ENCODE data around the gene ISX. TPM values are rescaled to one million over a fixed set of nuclear protein-coding genes. Genes with fewer than 3 reads are reported as not detected.

The ISX gene
- total RNA-seq, 6 experiments from 2014 or later: not detected

- TF ChIP-seq, protein P1, sequence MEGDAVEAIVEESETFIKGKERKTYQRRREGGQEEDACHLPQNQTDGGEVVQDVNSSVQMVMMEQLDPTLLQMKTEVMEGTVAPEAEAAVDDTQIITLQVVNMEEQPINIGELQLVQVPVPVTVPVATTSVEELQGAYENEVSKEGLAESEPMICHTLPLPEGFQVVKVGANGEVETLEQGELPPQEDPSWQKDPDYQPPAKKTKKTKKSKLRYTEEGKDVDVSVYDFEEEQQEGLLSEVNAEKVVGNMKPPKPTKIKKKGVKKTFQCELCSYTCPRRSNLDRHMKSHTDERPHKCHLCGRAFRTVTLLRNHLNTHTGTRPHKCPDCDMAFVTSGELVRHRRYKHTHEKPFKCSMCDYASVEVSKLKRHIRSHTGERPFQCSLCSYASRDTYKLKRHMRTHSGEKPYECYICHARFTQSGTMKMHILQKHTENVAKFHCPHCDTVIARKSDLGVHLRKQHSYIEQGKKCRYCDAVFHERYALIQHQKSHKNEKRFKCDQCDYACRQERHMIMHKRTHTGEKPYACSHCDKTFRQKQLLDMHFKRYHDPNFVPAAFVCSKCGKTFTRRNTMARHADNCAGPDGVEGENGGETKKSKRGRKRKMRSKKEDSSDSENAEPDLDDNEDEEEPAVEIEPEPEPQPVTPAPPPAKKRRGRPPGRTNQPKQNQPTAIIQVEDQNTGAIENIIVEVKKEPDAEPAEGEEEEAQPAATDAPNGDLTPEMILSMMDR (IDR thresholded peaks at IDR 0.05): no peak
- H3K27me3 Mint-ChIP-seq (ENCODE audit: insufficient read depth): no peaks in the 10 kb centered on the region; the same call in 1 of the 2 replicates
- DNase-seq: no peak
- H3K4me3 Mint-ChIP-seq: no peak overlapping the region
- H3K9me3 Mint-ChIP-seq: peaks cover 67% of the 10 kb centered on the region
- H3K27ac Mint-ChIP-seq: no peak overlapping the region
- H3K4me1 Mint-ChIP-seq (ENCODE audit: low read depth): no peaks in the 10 kb centered on the region
- H3K36me3 Mint-ChIP-seq (ENCODE audit: low read depth): no peaks in the 10 kb centered on the region
These were observed 11.9 kb upstream of the ISX start for GRCh38 chr22:35054064-35054463.

DNA sequence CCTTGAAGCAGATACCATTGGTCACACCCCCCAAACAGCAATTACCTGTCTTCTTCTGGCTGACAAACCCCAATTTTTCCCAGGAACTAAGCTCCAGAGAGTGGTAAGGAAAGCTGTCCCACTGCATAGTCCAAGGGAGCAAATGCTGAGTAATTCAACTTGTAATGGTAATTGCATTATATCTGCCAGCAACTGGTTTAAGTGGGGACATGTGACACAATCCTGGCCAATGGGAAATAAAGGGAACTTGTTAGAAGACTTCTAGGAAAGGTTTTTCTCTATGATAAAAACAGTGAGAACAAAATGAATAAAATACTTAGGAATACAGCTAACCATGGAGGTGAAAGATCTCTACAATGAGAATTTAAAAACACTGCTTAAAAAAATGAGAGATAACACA, 9.5 kb upstream of the ISX start:
- Mint-ChIP-seq H3K4me1 (ENCODE audit: low read depth) (no peaks in the 10 kb centered on the region), H3K36me3 (ENCODE audit: low read depth) (no peaks in the 10 kb centered on the region; the same call in 1 of the 2 replicates), H3K4me3 (no peak overlapping the region), H3K27ac (no peak overlapping the region), H3K27me3 (ENCODE audit: insufficient read depth) (no peaks in the 10 kb centered on the region; the same call in 1 of the 2 replicates), H3K9me3 (peaks cover 56% of the 10 kb centered on the region)
- TF ChIP-seq, protein P1 (IDR thresholded peaks at IDR 0.05): no peak
- DNase-seq: no peak

GRCh38 chr22:35057155-35057554, 8.8 kb upstream of the ISX start:
- Mint-ChIP-seq H3K4me1 (ENCODE audit: low read depth) (no peaks in the 10 kb centered on the region), H3K36me3 (ENCODE audit: low read depth) (no peaks in the 10 kb centered on the region; the same call in 1 of the 2 replicates), H3K27ac (no peak overlapping the region), H3K27me3 (ENCODE audit: insufficient read depth) (no peaks in the 10 kb centered on the region), H3K4me3 (no peak overlapping the region), H3K9me3 (peaks cover 56% of the 10 kb centered on the region)
- no peak for DNase-seq
- TF ChIP-seq, protein P1 (IDR thresholded peaks at IDR 0.05): no peak

DNA sequence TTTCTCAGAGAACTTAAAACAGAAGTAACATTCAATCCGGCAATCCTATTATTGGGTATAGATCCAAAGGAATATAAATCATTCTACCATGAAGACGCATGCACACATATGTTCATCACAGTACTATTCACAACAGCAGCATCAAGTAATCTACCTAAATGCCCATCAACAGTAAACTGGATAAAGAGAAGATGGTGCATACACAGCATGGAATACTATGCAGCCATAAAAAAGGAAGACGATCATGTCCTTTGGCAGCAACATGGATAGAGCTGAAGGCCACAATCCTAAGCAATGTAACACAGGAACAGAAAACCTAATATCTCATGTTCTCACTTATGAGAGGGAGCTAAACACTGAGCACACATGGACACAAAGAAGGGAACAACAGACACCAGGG, 6.3 kb upstream of the ISX start:
- no peak overlapping the region for H3K4me3 Mint-ChIP-seq
- DNase-seq: no peak
- H3K9me3 Mint-ChIP-seq: peaks cover 48% of the 10 kb centered on the region
- no peaks in the 10 kb centered on the region; the same call in 1 of the 2 replicates for H3K36me3 Mint-ChIP-seq (ENCODE audit: low read depth)
- TF ChIP-seq, protein P1 (IDR thresholded peaks at IDR 0.05): no peak
- H3K27me3 Mint-ChIP-seq (ENCODE audit: insufficient read depth): no peaks in the 10 kb centered on the region
- no peaks in the 10 kb centered on the region for H3K4me1 Mint-ChIP-seq (ENCODE audit: low read depth)
- H3K27ac Mint-ChIP-seq: no peak overlapping the region

- Mint-ChIP-seq H3K4me1 (ENCODE audit: low read depth) (no peaks in the 10 kb centered on the region), H3K27ac (no peak overlapping the region), H3K36me3 (ENCODE audit: low read depth) (no peaks in the 10 kb centered on the region; the same call in 1 of the 2 replicates), H3K27me3 (ENCODE audit: insufficient read depth) (no peaks in the 10 kb centered on the region; the same call in 1 of the 2 replicates), H3K4me3 (no peak overlapping the region), H3K9me3 (peaks cover 43% of the 10 kb centered on the region)
- TF ChIP-seq, protein P1 (IDR thresholded peaks at IDR 0.05): no peak
- DNase-seq: no peak
These were observed 1.3 kb upstream of the ISX start for GRCh38 chr22:35064664-35065063.

GRCh38 chr22:35065183-35065582, 775 bp upstream of the ISX start:
- no peaks in the 10 kb centered on the region; the same call in 1 of the 2 replicates for H3K27me3 Mint-ChIP-seq (ENCODE audit: insufficient read depth)
- H3K27ac Mint-ChIP-seq: no peak overlapping the region
- TF ChIP-seq, protein P1 (IDR thresholded peaks at IDR 0.05): no peak

More at GRCh38 chr22:35065183-35065582, 775 bp upstream of the ISX start:
- H3K4me3 Mint-ChIP-seq: no peak overlapping the region
- H3K4me1 Mint-ChIP-seq (ENCODE audit: low read depth): no peaks in the 10 kb centered on the region
- H3K9me3 Mint-ChIP-seq: peaks cover 49% of the 10 kb centered on the region
- no peak for DNase-seq
- no peaks in the 10 kb centered on the region; the same call in 1 of the 2 replicates for H3K36me3 Mint-ChIP-seq (ENCODE audit: low read depth)

All from HFFc6 (cell line).